ENCODE measurements around the gene CDCA4. TPM values are rescaled to one million over a fixed set of nuclear protein-coding genes. Genes with fewer than 3 reads are reported as not detected.
A peak's percentile ranks its signal among the peaks of the same experiment; 100 is the strongest.

CDCA4 gene
- total and polyA plus RNA-seq, 2 donors: 9.4 to 20.4 TPM

DNA sequence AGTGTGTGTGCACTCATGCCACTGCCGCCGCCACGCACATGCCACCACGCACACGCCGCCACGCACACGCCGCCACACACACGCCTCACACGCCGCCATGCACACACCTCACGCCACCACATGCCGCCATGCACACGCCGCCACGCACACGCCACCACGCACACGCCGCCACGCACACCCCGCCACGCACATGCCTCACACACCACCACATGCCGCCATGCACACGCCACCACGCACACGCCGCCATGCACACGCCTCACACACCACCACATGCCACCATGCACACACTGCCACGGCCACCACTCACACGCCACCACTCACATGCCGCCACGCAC lies 29.0 kb downstream of the CDCA4 start:
- Histone ChIP-seq H3K36me3 (ENCODE audit: insufficient read depth) (no peaks in the 10 kb centered on the region), H3K4me1 (ENCODE audit: insufficient read depth) (no peaks in the 10 kb centered on the region), H3K4me3 (ENCODE audit: low read depth, low read length) (no peak overlapping the region), H3K27ac (ENCODE audit: low read depth) (no peak overlapping the region)
- no peak for DNase-seq (ENCODE audit: extremely low spot score)
- 99% methylated on average over 34 of the region's 34 CpGs for WGBS

DNA sequence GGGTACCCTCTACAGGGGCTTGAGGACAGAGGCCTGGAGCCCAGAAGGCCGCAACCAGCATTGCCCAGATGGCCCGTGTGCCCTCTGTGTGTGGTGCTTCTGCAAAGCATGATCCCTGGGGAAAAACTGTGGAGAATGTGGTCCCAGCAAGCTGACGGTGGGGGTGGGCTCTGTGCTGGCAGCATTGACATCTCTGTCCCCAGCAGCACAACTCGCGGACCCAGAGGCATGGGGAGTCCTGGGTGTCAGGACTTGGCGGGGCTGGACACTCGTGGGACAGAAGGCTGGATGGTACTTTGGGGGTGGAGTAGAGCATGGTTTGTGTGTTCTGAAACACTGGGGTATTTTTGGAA lies 31.0 kb downstream of the CDCA4 start:
- H3K4me1 ChIP-seq (ENCODE audit: insufficient read depth): peaks cover under 1% of the 10 kb centered on the region
- WGBS: 93% methylated on average over 7 of the region's 7 CpGs

DNA sequence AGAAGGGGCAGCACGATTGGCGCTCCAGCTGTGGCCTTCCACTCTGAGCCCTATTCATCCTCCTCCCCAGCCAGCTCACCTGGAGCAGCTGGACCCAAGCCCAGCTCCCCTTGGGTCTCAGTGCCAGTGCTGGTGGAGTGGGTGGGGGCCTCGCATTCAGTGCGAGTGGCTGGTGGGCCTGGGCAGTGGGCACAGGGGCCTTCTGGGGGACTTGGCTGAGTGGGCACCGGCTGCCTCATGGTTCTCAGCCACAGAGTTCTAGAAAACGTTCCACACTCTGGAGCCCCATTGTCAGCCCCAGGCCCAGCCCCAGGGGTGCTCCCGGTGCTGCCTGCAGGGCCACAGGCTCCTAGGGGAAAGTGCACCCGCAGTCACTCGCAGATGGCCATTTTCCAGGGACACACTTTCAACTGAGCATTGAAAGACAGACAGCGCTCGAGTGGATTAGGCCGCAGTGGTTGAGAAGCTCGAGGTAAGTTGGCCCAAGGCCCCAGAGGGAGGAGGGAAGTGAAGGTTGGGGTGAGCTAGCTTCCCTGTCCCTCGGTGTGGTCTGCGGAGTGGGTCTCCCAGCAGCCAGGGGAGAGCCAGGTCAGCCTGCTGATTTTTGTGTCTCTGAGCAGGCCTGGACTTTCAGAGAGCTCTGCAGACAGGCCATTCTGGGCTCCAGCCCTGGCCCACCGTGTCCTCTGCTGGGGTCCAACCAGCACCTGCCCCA lies 31.5 kb downstream of the CDCA4 start:
- Histone ChIP-seq H3K27ac (ENCODE audit: low read depth) (no peak overlapping the region), H3K36me3 (ENCODE audit: insufficient read depth) (no peaks in the 10 kb centered on the region), H3K4me3 (ENCODE audit: low read depth, low read length) (no peak overlapping the region), H3K4me1 (ENCODE audit: insufficient read depth) (peaks cover 2% of the 10 kb centered on the region)
- DNase-seq (ENCODE audit: extremely low spot score): no peak
- WGBS: 91% methylated on average over 16 of the region's 16 CpGs

More for the DNA sequence above, 31.0 kb downstream of the CDCA4 start:
- H3K4me3 ChIP-seq (ENCODE audit: low read depth, low read length): no peak overlapping the region
- no peak for DNase-seq (ENCODE audit: extremely low spot score)
- H3K27ac ChIP-seq (ENCODE audit: low read depth): no peak overlapping the region
- no peaks in the 10 kb centered on the region for H3K36me3 ChIP-seq (ENCODE audit: insufficient read depth)

DNA sequence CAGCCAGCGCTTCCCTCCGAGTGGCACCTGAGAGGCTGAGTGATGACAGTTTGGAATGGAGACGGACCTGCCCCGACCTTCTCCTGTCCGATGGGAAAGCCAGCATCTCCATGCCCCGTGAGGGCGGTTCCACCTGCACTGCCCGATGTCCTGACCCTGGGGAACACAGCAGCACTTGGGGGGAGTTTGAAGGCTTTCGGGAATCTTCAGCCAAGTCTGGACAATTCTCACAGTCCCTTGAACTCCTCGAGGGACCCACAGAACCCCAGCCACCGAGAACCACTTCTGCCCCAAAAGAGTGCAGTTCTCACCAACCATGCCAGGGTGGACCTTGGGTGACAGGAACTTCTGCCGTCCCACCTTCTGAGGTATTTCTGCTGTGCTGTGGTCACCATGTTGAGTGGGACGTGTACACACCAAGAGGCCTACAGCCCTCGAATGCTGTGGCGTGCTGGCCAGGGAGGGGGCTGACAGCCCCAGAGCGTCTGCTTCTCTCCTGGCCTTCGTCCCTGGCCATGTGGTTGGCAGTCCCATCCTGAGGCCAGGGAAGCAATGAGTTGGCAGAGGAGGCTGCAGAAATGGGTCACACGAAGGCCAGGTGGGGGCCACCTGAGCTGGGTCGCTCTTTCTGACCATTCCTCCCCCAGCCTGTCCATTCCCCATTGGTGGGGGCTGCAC lies 34.3 kb downstream of the CDCA4 start:
- Histone ChIP-seq H3K36me3 (ENCODE audit: insufficient read depth) (no peaks in the 10 kb centered on the region), H3K27ac (ENCODE audit: low read depth) (no peak overlapping the region), H3K4me1 (ENCODE audit: insufficient read depth) (peaks cover 2% of the 10 kb centered on the region), H3K4me3 (ENCODE audit: low read depth, low read length) (peak overlapping the region; percentile 80)
- 65% methylated on average over 19 of the region's 19 CpGs for WGBS
- DNase-seq (ENCODE audit: extremely low spot score): no peak

DNA sequence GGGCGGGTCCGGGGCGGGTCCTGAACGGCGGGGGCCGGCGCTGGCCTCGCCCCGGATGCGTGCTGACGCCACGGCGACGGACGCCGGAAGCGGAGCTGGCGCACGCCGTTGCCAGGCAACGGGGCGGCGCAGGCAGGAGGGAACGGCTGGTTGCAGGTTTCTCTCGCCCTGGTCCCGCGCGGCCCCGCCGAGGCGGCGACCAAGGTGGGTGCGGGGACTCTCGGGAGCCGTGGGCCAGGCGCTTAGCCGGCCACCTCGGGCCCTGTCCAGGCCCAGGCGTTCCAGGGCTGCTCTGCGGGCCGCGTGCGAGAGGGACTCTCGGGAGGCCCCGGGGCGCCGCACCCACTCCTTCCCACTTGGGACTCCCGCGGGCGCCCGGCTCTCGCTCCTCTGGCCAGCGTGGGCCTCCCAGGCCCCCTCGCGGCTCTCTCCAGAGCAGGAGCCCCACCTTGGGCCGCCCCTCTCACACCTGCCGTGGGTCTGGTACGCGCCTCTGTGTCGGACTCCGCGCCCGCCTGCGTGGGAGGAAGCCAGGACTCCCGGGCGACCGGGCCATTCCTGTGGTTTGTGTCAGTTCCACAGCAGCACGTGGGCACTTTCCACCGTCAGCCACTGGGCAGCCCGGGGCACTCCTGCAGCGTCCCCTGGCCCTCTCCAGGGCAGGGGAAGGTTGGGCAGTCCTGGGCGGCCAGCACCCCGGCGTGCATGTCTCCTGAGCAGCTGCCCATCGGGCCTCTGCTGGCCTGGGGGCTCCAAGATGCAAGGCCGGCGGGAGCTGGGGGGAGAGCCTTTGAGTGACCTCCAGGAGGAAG lies 35.0 kb downstream of the CDCA4 start, which contains the start of gene CLBA1:
Gene CLBA1 (plus strand): TSS at position 114 of the 812 bp plus-strand sequence. CDS start 644 bp downstream, at position 758.
- 2% methylated on average over 77 of the region's 77 CpGs for WGBS
- DNase-seq (ENCODE audit: extremely low spot score): no peak
- Histone ChIP-seq H3K4me1 (ENCODE audit: insufficient read depth) (peaks cover 2% of the 10 kb centered on the region), H3K36me3 (ENCODE audit: insufficient read depth) (no peaks in the 10 kb centered on the region), H3K27ac (ENCODE audit: low read depth) (no peak within 1 kb of the TSS), H3K4me3 (ENCODE audit: low read depth, low read length) (peak within 1 kb of the TSS; percentile 80)

DNA sequence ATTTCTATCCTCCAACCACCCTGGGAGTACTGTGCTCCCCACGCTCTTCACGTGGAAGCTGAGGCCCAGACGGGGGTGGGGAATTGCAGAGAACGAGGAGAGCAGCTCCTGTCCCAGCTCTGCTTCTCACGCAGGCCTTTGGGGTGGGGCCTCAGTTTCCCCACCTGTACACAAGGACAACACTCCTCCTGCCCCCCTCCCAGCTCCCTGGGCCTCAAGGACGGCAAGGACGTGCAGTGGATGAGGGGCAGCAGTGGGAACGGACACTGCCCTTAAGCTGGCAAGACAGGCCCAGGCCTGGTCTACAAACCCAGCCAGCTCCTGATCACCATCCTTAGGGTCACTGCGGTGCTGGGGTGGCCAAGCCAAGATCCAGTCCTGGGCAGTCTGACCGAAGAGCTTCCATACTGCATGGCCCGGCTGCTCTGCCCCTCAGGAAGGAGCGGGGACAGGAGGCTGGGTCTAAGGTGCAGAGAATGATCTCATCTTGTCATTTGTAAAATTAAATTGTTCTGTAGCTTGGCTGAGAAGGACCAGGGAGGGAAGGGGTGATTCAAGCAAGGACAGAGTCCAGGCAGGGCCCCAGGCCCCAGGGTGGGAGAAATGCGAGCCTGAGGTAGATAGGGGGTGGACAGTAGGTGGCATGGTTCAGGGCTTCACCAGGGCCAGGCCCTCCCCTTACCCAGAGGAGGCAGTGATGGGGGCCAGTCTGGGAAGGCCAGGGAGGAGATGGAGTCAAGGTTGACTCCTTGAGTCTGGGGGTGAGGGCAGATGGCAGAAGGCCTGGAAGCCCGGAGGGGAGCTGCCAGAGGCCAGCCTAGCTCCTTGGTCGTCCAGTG lies 36.6 kb downstream of the CDCA4 start:
- 88% methylated on average over 15 of the region's 15 CpGs for WGBS
- H3K36me3 ChIP-seq (ENCODE audit: insufficient read depth): no peaks in the 10 kb centered on the region
- H3K4me3 ChIP-seq (ENCODE audit: low read depth, low read length): no peak overlapping the region
- no peak overlapping the region for H3K27ac ChIP-seq (ENCODE audit: low read depth)
- peaks cover 2% of the 10 kb centered on the region for H3K4me1 ChIP-seq (ENCODE audit: insufficient read depth)
- DNase-seq (ENCODE audit: extremely low spot score): no peak

DNA sequence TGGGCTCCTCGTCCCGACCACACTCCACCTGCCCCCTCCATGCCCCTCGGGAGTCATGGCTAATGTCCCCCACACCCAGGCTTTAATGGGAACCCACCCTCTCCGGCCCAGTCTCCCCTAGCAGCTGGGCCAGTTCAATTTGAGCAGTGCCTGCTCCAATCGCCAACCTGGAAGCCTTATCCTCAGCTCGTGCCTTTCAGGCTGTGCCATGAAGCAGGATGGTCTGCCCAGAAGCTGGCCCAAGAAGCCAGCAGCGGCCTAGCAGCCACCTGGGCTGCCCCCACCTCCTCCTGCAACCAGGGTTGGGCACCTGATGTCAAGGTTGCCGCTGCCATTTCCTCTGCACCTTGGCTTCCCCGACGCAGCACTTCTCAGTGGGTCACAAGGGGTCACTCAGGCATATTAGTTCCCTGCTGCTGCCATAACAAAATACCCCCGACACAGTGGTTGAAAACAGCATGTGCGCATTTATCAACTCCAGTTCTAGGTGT lies 37.6 kb downstream of the CDCA4 start:
- H3K27ac ChIP-seq (ENCODE audit: low read depth): no peak overlapping the region
- no peak overlapping the region for H3K4me3 ChIP-seq (ENCODE audit: low read depth, low read length)
- H3K36me3 ChIP-seq (ENCODE audit: insufficient read depth): no peaks in the 10 kb centered on the region
- H3K4me1 ChIP-seq (ENCODE audit: insufficient read depth): peaks cover 2% of the 10 kb centered on the region
- DNase-seq (ENCODE audit: extremely low spot score): no peak
- WGBS: 77% methylated on average over 12 of the region's 12 CpGs

DNA sequence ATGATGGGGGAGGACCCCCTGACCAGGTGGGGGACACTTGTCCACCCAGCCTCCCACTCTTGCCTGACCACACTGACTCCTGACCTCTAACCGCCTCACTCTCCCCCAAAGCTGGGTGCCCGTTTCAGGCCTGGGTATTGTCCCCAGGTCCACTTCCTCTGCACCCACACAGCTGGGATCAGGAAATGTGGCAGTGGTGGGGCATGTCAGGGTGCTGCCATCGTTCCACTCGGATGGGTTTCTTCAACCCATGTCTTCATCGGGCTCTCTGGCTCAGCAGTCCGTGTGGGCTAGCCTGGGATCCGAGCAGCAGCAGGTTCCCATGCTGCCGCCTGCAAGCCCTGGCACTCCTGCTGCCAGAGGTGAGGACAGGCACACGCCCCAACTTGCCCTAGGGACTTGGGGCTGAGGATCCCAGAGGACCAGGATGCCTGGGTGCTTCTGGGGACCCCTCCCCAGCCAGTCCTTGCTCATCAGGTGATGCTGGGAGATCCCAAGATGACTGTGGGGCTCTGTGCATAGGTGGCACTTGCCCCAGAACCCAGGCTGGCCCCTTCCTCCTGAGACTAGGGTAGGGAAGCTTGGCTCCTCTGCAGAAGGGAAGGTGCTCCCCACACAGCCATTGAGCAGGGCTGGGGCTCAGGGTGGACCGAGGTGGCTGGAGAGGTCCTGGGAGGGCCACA lies 38.2 kb downstream of the CDCA4 start:
- DNase-seq (ENCODE audit: extremely low spot score): no peak
- 83% methylated on average over 10 of the region's 10 CpGs for WGBS
- peaks cover 2% of the 10 kb centered on the region for H3K4me1 ChIP-seq (ENCODE audit: insufficient read depth)

DNA sequence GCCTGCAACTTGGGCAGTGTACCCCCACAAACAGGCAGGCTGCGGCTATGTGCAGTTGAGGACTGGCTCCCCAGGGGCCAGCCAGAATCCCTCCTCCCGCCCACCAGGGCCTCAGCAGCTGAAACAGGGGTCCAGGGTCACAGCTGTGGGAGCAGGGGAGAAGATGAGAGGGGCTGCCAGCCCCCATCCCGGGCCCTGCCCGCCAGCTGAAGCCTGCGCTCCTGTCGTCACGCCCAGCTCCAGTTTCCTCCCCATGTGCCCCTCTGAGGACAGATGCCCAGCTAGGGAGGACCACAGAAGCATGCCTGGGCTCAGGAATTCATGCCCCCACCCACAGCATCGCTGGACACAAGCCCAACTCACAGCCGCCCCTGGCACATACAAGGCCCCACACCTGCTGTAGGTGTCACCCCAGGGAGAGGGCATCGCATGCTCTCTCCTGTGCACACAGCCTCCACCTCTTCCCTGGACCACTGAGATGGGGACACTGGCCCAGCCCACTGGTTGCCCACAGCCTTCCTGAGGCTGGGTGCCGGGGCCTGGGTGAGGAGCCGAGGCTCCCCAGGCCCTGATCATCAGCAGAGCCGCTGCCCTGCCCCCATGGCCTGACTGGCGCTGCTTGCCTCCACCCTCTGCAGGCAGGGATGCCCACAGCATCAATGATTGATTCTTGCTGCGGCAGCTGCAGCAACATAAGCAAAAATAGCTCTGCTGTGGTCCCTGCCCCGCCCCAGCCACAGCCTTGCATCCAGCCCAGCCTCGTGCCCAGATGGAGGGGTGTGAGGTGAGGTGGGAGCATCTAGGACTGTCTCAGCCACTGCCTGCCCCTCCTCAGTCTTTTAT lies 39.0 kb downstream of the CDCA4 start:
- Histone ChIP-seq H3K4me1 (ENCODE audit: insufficient read depth) (peaks cover 2% of the 10 kb centered on the region), H3K27ac (ENCODE audit: low read depth) (no peak overlapping the region), H3K4me3 (ENCODE audit: low read depth, low read length) (no peak overlapping the region), H3K36me3 (ENCODE audit: insufficient read depth) (no peaks in the 10 kb centered on the region)
- WGBS: 83% methylated on average over 17 of the region's 17 CpGs
- no peak for DNase-seq (ENCODE audit: extremely low spot score)

More for the DNA sequence above, 38.2 kb downstream of the CDCA4 start:
- no peak overlapping the region for H3K27ac ChIP-seq (ENCODE audit: low read depth)
- H3K4me3 ChIP-seq (ENCODE audit: low read depth, low read length): no peak overlapping the region
- H3K36me3 ChIP-seq (ENCODE audit: insufficient read depth): no peaks in the 10 kb centered on the region

DNA sequence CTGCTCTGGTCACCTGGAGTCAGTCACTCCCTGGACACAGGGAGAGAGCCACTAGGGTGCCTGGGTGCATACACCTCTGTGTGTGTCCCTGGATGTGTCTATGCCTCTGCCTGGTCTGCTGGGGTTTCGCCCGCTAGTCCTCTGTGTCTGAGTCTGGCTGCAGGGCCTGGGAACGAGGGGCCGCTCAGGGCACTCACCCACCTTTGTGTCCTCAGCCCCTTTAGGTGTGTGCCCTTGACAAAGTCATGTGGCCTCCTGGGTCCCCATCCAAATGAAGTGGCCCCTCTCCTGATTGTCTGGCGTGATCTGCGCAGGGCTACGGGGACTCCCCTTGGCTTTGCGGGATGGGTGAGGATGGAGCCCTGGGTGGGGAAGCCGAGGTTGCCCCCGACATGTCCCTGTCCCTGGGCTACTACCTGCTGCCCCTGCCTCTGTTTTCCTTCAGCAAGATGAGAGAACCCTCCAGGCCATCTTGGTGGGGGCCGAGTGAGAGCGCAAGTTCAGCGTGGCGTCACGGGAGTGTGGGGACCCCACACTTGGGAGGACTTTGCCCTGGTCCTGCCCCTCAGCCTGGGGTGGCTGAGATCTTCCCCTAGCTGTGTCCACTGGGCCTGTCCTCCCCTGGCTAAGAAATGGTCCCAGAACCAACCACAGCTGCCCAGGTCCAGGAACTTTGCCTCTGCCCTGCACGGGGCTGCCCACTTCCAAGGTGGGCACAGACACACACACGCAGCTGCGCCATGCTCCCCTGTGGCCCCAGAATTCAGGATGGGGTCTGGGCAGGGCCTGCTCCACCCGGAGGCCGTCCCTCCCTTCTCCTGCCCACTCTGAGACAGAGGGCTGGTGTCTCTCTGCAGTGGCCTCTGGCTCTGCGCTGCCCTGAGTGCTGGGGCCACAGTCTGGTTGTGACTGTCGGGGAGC lies 40.0 kb downstream of the CDCA4 start:
- no peak for DNase-seq (ENCODE audit: extremely low spot score)
- 89% methylated on average over 22 of the region's 22 CpGs for WGBS
- H3K36me3 ChIP-seq (ENCODE audit: insufficient read depth): no peaks in the 10 kb centered on the region
- H3K27ac ChIP-seq (ENCODE audit: low read depth): no peak overlapping the region
- H3K4me3 ChIP-seq (ENCODE audit: low read depth, low read length): no peak overlapping the region
- H3K4me1 ChIP-seq (ENCODE audit: insufficient read depth): peaks cover 2% of the 10 kb centered on the region

Measured in urinary bladder (tissue), 4 donors.